ENCODE measurements around the gene GIN1.
A peak's percentile ranks its signal among the peaks of the same experiment; 100 is the strongest.
"Not testable (repeated sequence)": the region's sequence is repeated elsewhere in the genome, so short reads cannot be mapped to it uniquely, and the experiment has no call there.

Gene GIN1

GRCh38 chr5:103119765-103120606, at the start of gene GIN1, which contains the start of gene PPIP5K2:
Gene GIN1 (minus strand): TSS chr5:103120138. CDS start chr5:103108707, 11,431 bp downstream.
Gene PPIP5K2 (plus strand): TSS chr5:103120301. CDS start chr5:103129590, 9,289 bp downstream.
- peak; percentile 94 to 97 for DNase-seq

- DNase-seq, result no peak
These were observed 46.8 kb upstream of the GIN1 start for GRCh38 chr5:103166706-103167105.

- DNase-seq, result no peak
These were observed 31.2 kb upstream of the GIN1 start for GRCh38 chr5:103151156-103151555.

GRCh38 chr5:103148213-103148612, 28.3 kb upstream of the GIN1 start:
- no peak for DNase-seq

GRCh38 chr5:103145196-103145595, 25.3 kb upstream of the GIN1 start:
- DNase-seq, result no peak

- not testable (repeated sequence) for DNase-seq
These were observed 22.2 kb upstream of the GIN1 start for GRCh38 chr5:103142132-103142531.

GRCh38 chr5:103139264-103139865, 19.4 kb upstream of the GIN1 start:
- peak; percentile 39 to 74 for DNase-seq

GRCh38 chr5:103138202-103138690, 18.3 kb upstream of the GIN1 start:
- no peak for DNase-seq

- DNase-seq, result no peak
These were observed 15.5 kb upstream of the GIN1 start for GRCh38 chr5:103135461-103135860.

- DNase-seq, result no peak
These were observed 13.3 kb upstream of the GIN1 start for GRCh38 chr5:103133231-103133630.

- no peak for DNase-seq
These were observed 12.7 kb upstream of the GIN1 start for GRCh38 chr5:103132684-103133083.

- DNase-seq, result no peak
These were observed 8.3 kb upstream of the GIN1 start for GRCh38 chr5:103128202-103128601.

- DNase-seq, result no peak
These were observed 7.4 kb upstream of the GIN1 start for GRCh38 chr5:103127292-103127817.

GRCh38 chr5:103126557-103126956, 6.6 kb upstream of the GIN1 start:
- no peak for DNase-seq

- DNase-seq, result no peak
These were observed 2.3 kb upstream of the GIN1 start for GRCh38 chr5:103122242-103122641.

GRCh38 chr5:103120607-103121200, 766 bp upstream of the GIN1 start:
- no peak for DNase-seq

- peak; percentile 5 to 35 for DNase-seq
These were observed 721 bp downstream of the GIN1 start for GRCh38 chr5:103119070-103119764.

GRCh38 chr5:103117471-103117991, 2.4 kb downstream of the GIN1 start:
- DNase-seq, result no peak

- no peak for DNase-seq
These were observed 5.5 kb downstream of the GIN1 start for GRCh38 chr5:103114440-103114839.

- DNase-seq, result no peak
These were observed 7.0 kb downstream of the GIN1 start for GRCh38 chr5:103112910-103113309.

- no peak for DNase-seq
These were observed 8.5 kb downstream of the GIN1 start for GRCh38 chr5:103111468-103111867.

- DNase-seq, result no peak
These were observed 9.5 kb downstream of the GIN1 start for GRCh38 chr5:103110403-103110802.

GRCh38 chr5:103109277-103109676, 10.7 kb downstream of the GIN1 start:
- DNase-seq, result no peak
